ENCODE data around the gene IRF3.
A peak's percentile ranks its signal among the peaks of the same experiment; 100 is the strongest.
"Not testable (repeated sequence)": the region's sequence is repeated elsewhere in the genome, so short reads cannot be mapped to it uniquely, and the experiment has no call there.

IRF3 gene

DNA sequence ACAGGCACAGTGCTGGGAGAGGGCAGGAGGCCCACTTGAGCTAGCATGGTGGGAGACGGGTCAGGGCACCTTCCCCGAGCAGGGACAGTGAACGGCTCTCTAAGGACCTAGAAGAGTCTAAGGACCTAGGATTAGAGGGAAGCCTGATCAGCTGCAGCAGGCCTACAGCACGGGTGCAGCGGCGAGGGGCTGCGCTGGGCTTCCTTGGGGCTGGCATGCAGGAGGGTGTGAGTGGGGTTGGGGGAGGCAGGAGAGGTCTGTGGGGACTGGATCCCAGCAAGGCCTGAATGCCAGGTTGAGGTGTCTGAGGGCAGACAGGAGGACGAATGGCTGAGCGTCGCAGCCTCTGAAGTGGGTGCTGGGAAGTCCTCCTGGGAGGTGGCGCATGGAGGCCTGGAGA is 20.1 kb downstream of the IRF3 start:
- DNase-seq, result no peak

DNA sequence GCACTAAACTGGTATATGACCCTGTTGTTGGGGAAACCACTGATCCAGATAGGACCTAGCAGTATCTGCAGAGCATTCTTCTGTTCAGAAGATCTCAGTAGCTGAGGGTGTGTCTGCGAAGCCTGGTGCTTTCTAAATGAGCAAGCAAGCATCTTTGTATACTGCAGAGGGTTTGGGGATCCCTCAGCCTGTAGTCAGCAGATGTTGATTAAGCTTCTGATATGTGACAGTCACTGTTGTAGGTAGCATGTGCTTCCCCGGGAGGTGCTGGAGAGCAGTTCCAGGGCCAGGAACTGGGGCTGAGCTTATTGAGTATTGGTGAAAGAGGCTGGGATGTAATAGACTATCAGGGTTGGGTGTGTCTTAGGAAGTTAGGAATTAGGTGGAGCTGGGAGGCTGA is 22.2 kb downstream of the IRF3 start:
- DNase-seq, result no peak

DNA sequence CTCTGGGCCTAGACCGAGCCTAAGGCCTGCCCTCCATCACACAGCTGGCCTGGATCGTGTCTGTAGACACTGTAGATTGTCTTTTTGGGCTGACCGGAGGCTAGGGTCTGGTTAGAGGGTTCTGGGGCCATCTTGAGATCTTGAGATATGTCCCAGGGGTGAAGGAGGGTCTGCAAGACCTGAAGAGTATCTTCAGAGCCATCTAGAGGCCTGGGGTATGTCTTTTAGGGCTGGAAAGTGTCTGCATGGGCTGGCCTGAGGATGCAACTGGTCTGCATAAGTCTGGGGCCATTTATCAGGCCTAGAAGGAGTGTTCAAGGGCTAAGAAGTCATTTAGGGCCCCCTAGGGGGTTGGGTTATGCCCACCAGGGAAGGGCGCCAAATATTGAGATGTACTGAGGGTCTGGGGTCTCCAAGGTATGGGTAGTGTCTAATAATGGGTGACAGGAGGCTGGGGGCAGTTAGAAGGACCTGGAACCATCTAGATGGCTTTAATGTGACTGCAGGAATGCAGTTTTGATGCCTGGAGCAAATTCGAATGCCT is 23.1 kb downstream of the IRF3 start:
- DNase-seq, result no peak

DNA sequence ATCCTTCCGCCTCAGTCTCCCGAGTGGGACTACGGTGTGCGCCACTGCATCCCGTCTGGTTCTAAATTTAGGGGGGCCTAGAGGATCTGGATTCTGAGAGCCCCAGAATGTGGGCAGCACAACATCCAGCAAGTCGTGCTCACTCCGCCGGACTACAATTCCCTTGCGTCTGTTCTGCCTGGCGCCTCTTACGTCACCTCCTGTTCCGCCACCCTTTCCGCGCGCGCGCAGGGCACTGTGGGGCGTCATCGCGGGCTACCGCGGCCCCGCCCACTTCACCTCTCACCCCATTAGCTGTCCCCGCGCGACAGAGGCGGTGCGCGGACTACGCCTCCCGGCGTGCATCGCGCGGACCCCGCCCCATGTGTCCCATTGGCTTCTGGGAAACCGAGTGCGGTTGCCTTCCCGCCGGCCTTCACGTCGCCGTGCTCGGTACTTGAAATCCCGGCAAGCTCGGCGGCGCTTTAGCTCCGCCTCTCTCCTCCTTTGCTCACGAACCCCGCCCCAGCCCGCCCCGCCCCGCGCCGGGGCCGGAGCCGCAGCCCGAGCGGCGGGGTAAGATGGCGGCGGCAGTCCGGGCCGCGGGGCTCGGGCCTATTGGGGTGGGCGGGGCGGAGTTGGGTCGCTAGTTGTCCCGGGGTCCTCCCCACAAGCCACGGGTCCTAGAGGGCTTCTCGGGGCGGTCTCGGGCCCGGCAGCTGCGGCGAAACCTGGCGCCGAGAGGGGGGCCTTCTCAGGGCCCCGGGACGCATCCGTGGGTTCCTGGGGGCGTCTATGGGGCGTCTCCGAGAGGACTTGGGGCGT is 23.8 kb downstream of the IRF3 start, which contains the start of gene SCAF1:
TSS of gene SCAF1 (plus strand) at position 522 of the 804 bp plus-strand sequence. CDS start 2,818 bp downstream, outside the sequence.
- peak; percentile 99 for DNase-seq

DNA sequence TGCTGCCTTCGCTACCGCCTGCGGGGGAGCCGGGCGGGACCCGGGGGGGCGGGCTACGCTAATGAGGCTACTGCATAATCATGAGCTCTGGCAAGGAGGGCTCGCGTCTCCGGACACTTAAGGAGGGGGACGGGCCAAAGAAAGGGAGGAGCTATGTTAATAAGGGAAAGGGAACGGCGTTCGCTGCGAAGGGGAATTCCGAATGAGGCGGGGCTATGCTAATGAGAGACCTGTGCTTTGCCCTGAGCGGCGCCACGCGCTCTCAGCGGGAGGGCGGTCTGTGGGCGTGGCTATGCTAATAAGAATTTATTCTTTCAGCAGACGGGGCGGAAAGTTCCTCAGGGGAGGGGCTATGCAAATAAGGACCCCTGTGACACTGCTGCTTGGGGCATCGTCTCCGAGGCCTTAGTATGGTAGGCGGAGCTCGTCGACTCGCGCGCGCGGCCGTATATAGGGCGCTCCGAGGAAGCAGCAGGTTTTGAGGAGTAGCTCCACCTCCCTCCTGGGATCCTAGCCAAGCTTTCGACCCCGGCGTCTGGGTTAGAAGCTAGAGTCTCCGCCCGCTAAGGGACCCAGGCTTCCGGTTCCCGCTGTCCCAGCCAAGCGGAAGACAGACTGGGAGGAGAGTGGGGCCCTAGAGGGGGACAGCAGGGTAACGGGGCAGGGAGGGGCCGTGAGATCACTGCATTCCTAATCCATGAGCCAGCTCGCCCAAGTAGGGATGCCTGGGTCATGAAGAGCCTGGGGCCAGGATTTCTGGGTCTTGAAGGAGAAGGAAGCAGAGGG is 25.4 kb downstream of the IRF3 start, which contains the start of gene RRAS:
TSS of gene RRAS (minus strand) at position 31 of the 786 bp plus-strand sequence. CDS start 45 bp downstream, outside the sequence.
- DNase-seq, result peak; percentile 100

DNA sequence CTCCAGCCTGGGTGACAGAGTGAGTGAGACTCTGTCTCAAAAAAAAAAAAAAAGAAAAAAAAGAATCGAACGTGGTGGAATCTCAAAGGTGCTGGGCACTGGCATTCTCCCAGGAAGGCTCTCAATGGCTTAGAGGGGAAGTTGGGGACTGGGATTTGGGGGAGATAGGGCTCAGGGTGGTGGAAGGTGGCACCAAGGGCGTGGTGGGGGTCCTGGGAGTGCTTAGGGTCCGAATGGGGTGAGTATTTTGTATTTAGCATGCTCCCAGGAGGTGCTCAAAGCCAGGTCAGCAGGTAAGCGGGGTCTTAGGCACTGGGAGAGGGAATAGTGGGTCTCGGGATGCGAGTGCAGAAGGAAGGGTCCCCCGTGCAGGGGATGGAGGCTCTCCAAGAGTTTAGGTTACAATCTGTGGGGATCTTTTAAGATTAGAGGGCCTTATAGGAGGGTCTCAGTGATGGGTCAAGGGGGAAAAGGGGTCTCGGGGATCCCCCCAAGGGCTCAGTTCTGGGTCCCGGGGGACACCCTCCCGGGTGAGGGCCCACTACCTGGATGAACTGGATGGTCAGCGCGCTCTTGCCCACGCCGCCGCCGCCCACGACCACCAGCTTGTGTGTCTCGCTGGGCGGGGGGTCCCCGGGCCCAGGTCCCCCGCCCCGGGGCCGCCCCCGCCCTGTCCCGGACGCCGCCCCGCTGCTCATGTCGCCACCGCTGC is 26.1 kb downstream of the IRF3 start:
- no peak for DNase-seq

DNA sequence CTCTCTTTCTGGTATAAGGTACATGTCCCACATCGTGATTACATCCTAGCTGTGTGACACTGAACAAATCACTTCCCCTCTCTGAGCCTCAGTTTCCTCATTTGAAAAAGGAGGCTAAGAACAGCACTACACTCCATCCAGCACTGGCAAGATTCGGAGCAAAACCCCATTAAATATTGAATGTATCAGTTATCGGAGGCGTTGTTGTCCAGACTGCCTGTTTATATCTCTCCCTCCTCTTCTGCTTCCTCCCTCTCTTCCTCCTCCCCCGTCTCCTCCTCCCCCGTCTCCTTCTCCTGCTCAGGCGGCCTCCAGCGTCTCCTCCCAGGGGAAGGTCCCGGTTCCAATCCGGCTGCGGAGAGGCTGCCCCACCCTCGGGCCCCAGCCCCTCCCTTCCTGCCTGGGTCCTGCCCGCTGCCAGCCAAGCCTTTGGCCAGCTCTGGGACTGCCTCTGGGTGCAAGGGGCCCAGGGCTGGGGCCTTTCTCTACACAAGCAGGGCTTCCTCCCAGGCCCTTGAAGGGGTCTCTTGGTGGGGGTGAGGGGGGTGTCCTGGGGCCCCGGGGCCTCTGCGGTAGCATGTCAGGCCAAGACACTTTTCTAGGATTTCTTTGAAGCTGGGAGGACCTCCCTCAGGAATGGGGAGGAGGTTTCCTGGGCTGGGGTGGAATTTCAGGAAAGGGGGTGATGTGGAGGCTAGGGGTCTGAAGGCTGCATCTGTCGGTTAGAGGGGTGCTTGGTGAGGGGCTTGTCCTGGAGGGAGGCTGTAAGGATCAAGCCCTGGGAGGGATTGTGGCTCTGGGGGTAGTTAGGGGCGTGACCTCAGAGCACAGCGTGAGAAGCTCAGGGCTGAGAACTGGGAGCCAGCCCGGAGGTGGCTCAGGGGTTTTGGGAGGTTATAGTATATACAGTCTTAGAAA is 27.6 kb downstream of the IRF3 start:
- DNase-seq, result no peak

DNA sequence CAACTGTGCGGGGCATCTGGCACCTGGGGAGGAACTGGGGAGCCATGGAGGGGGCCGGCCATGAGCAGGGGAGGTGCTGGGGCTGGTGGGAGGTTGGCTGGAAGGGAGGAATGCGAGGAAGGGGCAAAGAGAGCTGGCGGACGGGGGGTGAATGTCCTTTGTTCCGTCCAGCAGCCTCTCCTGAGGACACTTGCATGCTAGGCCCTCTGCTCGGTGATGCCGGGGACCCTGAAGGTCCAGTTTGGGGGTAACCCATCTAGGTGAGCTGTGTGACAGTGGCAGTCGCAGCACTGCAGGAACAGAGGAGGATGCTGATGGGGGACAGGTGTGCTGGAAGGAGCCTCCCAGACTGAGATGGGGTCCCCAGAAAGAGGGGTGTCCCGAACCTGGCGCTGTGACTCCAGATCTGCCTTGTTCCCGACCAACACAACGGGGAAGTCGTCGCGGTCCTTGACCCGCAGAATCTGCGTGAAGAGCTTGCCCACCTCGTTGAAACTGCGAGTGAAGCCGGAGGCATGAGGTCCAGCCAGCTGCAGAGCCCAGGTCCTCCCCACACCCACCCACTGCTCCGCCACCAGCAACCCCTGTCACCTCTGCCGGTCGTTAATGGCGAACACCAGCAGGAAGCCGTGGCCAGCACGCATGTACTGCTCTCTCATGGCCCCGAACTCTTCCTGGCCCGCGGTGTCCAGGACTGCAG is 29.3 kb downstream of the IRF3 start:
- DNase-seq, result no peak

DNA sequence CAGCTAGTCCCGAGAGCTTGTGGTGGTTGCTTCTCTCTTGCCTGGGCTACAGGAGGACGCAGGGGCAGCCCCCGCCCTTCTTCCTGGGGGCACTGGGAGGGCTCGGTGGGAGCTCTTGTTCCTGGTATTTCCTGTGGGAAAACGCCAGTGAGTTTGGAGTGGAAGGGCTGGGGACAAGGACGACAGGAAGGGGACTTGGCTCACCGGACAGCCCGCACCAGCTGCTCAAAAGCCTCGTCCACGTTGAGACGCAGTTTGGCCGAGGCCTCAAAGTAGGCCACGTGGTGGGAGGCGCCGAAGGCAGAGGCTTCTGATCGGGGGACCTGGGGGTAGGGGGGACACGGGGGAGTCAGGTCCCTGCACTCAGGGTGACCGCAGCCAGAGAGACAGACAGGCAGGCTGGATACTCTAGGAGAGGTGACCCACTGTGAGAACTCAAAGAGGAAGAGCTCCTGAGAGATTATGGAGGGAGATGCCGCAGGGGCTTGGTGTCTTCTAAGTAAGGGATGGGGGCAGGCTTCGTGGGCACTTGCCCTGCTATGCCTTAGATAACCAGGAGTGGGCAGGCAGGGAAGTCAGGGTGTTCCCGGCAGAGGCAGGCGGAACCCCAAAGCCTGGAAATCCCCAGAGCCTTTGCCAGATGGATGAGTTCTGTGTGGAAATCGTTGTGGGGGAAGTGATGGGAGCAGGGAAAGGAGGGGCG is 30.0 kb downstream of the IRF3 start:
- no peak for DNase-seq

DNA sequence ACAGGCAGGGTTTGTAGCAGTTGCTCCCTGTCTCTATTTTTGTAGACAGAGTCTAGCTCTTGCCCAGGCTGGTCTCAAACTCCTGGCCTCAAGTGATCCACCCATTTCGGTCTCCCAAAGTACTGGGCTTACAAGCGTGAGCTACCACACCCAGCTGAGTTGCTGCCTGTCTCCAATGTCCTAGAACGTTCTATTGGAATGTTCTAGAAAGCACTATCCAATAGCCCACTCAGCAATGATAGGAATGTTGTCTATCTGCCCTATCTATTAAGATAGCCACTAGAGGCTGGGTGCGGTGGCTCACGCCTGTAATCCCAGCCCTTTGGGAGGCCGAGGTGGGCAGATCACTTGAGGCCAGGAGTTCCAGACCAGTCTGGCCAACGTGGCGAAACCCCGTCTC is 32.4 kb downstream of the IRF3 start:
- DNase-seq, result not testable (repeated sequence)

DNA sequence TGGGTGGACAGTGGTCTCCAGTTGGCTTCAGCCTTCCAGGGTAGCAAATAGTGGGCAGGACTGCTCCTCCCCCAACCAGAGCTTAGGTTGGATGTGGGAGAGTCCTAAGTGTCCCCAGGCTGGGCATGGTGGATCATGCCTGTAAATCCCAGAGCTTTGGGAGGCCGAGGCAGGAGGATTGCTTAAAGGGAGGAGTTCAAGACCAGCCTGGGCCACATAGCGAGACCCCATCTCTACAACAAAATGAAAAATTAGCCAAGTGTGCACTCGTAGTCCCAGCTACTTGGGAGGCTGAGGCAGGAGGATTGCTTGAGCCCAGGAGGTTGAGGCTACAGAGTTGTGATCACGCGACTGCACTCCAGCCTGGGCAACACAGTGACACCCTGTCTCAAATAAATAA is 33.1 kb downstream of the IRF3 start:
- DNase-seq, result no peak

DNA sequence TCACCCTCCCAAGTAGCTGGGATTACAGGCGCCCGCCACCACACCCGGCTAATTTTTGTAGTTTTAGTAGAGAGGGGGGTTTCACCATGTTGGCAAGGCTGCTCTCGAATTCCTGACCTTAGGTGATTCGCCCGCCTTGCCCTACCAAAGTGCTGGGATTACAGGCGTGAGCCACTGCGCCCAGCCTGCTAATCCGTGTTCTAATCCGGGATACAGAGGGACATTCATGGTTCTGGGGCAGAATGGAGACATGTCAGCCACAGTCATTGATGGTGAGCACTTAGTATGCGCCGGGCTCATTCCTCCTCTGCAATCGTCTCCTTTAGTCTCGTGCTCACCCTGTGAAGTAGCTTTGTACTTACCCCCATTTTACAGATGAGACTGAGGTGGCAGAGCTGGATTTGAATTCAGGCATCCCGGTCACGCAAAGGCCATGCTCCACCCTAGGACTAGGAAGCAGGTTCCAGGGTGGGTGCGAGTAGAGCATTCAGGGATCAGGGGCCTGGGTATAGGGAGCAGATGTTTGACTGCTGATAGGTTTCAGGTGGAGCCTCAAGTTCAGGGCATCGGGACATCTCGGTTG is 34.0 kb downstream of the IRF3 start:
- DNase-seq, result no peak

DNA sequence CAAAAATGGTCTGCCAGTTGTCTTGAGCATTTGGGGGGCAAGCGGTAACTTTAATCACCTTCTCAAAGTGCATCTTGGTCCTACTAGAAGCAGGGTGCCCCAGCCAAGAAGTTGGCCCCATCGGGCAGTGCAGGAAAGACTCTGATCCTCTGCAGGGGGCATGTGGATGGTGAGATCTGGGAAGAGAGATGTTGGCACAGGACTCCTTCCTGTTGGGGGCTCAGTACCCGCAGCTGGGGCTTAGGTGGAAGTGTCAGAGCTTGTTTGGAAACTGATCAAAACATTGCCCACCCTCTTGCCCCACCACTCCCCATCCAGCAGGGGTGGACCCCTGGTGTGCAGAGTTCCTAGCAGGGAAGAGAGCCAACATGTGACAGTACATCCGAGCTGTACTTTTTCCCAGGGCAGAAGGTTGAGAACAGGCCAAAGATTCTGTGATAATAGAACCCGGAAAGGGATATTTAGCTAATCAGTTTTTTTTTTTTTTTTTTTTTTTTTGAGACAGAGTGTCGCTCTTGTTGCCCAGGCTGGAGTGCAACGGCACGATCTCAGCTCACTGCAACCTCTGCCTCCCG is 34.6 kb downstream of the IRF3 start:
- DNase-seq, result no peak

DNA sequence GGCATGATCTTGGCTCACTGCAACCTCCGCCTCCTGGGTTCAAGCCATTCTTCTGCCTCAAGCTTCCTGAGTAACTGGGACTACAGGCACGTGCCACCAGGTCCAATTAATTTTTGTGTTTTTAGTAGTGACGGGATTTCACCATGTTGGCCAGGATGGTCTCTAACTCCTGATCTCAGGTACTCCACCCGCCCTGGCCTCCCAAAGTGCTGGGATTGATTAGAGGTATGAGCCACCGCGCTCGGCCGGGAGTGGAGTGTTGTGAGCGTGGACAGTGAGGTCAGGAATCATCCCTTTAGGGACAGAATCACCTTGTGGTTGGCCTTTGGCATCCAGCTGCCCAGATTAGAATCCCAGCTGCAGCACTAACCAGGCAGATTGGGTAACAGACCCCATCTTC is 36.0 kb downstream of the IRF3 start:
- no peak for DNase-seq

DNA sequence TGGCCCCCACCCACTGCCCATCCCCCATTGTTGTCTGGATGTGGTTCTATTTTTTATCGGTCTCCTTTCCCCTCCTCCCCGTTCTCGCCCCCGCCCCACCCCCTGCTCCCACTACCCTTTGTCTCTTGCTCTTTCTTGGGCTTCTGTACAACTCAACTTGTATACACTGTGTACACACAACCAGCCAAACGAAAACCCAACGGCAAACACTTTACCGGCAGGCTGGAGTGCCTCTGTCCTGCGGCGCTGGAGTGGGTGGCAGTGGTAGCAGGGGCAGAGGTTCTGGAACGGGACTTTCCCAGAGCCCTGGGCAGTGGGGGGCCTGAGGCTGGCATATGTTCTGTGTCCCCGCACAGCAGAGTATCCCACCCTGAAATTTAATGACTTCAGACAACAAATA is 39.4 kb downstream of the IRF3 start:
- no peak for DNase-seq

DNA sequence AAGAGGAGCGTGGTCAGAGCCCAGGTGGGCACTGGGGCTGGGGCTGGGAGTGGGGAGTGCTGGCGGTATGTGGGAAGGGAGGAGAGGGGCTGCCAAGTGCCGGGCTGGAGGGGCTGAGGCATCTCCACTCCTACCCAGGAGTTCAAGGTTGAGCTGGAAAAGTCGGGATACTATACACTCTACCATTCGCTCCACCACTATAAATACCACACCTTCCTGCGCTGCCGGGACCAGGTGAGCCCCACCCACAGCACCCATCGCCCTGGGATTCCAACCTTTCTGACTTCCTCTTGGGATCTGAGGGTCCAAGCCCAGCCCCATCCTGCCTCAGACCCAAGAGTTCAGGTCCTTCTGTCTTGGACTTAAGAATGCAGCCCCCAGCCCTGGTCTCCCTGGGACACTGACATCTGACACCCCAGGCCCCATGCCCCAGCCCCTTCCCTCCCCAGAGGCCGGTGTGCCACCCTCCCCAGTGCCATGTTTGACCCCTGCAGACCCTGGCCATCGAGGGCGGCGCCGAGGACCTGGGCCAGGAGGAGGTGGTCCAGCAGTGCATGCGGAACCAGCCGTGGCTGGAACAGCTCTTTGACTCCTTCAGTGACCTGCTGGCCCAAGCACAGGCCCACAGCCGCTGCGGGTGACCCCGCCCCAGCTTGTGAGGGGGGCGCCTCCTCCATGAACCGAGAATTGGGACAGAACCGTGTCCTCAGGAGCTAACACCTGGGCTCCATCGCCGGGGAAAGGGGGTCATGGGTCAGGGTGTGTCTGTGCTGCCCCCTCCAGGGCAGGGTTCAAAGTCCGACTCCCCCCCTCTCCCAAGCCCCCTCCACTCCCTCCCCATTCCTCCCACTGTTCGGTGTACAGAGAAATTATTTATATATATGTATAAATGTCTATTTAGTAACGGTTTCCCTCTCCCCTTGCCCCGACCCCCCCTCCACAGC is 40.4 kb downstream of the IRF3 start:
- no peak for DNase-seq

DNA sequence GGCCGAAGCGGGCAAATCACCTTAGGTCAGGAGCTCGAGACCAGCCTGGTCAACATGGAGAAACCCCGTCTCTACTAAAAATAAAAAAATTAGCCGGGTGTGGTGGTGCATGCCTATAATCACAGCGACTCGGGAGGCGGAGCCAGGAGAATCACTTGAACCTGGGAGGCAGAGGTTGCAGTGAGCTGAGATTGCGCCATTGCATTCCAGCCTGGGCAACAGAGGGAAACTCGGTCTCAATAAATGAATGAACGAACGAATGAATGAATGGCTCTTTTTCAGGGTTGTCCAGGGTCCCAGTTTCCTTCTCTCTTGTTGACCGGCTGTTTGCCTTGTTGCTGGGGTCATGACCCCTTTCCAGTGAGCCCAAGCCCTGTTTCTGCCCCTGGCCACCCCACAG is 47.8 kb downstream of the IRF3 start:
- not testable (repeated sequence) for DNase-seq

DNA sequence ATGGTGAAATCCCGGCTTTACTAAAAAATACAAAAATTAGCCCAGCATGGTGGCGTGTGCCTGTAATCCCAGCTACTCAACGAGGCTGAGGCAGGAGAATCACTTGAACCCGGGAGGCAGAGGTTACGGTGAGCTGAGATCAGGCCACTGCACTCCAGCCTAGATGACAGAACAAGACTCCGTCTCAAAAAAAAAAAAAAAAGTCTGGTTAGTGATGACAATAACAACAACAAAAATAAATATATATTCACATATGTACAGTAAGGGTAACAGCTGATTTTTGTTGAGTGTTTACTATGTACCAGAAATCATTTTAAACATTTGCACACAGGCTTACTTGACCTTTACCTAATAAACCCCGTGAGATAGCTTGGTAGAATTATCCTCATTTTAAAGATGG is 48.7 kb downstream of the IRF3 start:
- no peak for DNase-seq

DNA sequence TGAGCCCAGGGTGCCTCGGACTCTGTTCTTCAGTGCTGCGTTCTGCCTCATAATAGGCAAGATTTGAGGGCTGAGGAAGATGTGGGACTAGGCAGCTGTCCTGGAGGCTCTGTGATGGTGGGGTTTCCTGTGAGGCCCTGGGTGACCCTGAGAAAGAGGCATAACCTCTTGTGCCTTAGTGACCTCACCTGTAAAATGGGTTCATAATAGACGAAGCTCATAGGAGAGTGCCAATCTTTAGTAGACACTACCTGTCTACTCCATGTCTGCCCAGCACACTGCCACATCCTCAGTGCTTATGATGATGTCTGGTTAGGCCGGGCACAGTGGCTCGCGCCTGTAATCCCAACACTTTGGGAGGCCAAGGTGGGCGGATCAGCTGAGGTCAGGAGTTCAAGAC is 49.1 kb downstream of the IRF3 start:
- no peak for DNase-seq

Measured in CD4-positive, alpha-beta T cell treated with Interleukin-21 for 1 hour (primary cell).